Nephron progenitor cell (in vitro differentiated cells): Measurements from ENCODE around the gene NCK2.

ENCODE experiments used
- DNase-seq: peaks from one replicate; pipeline ENCODE4 v3.0.0; 2021
- H3K27ac Mint-ChIP-seq: 2 replicates; pipeline ENCODE4 v1.8.0; 2021; ENCODE audit warnings: mild to moderate bottlenecking, moderate library complexity, mixed read lengths
- H3K27me3 Mint-ChIP-seq: 2 replicates; pipeline ENCODE4 v1.8.0; 2021; ENCODE audit warnings: mild to moderate bottlenecking, low read depth, mixed read lengths; ENCODE audit not compliant: poor library complexity
- H3K36me3 Mint-ChIP-seq: 2 replicates; pipeline ENCODE4 v1.8.0; 2021; ENCODE audit warnings: low read depth, mixed read lengths
- H3K4me1 Mint-ChIP-seq: 2 replicates; pipeline ENCODE4 v1.8.0; 2021; ENCODE audit warnings: mixed read lengths
- H3K4me3 Mint-ChIP-seq: 2 replicates; pipeline ENCODE4 v1.8.0; 2021; ENCODE audit warnings: mild to moderate bottlenecking, moderate library complexity, mixed read lengths
- H3K9me3 Mint-ChIP-seq: 2 replicates; pipeline ENCODE4 v1.8.0; 2021; ENCODE audit warnings: mild to moderate bottlenecking, moderate library complexity, mixed read lengths
- CTCF ChIP-seq: fragments of 200-600 bp; sonication (generic); IDR thresholded peaks from 2 replicates; pipeline ENCODE4 v1.5.0; 2021; ENCODE audit warnings: antibody characterized with exemption

The NCK2 gene

GRCh38 chr2:105775809-105776559, 31.3 kb downstream of the NCK2 start:
- peaks cover 3% of the 10 kb centered on the region for H3K27me3 Mint-ChIP-seq
- TF ChIP-seq CTCF: no peak
- no peak overlapping the region for H3K4me3 Mint-ChIP-seq
- peaks cover 9% of the 10 kb centered on the region for H3K36me3 Mint-ChIP-seq
- no peak for DNase-seq
- H3K9me3 Mint-ChIP-seq: no peaks in the 10 kb centered on the region
- H3K4me1 Mint-ChIP-seq: peaks cover 81% of the 10 kb centered on the region
- no peak overlapping the region for H3K27ac Mint-ChIP-seq

DNA sequence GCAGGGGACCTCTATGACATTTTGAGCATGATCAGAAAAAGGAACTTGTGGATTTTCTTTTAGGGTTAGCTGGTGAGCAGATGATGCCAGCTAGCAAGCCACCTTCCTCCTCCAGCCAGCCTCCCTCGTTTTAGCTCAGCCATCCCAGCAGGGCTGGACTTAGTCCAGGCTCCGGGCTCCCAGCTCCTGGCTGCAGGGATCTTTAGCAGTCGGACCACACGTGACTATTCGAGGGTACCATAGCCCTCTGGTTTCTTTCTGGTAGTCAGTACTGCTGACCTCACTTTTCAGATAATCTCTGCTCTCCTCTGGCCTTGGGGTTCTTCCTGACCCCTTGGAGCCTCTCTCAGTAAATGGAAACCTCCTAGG, 31.8 kb downstream of the NCK2 start:
- TF ChIP-seq CTCF: no peak
- peaks cover 3% of the 10 kb centered on the region for H3K27me3 Mint-ChIP-seq
- peak overlapping the region; percentile 64 for H3K27ac Mint-ChIP-seq
- no peak overlapping the region for H3K4me3 Mint-ChIP-seq
- H3K36me3 Mint-ChIP-seq: peaks cover 9% of the 10 kb centered on the region
- no peak for DNase-seq
- H3K9me3 Mint-ChIP-seq: no peaks in the 10 kb centered on the region
- H3K4me1 Mint-ChIP-seq: peaks cover 85% of the 10 kb centered on the region

DNA sequence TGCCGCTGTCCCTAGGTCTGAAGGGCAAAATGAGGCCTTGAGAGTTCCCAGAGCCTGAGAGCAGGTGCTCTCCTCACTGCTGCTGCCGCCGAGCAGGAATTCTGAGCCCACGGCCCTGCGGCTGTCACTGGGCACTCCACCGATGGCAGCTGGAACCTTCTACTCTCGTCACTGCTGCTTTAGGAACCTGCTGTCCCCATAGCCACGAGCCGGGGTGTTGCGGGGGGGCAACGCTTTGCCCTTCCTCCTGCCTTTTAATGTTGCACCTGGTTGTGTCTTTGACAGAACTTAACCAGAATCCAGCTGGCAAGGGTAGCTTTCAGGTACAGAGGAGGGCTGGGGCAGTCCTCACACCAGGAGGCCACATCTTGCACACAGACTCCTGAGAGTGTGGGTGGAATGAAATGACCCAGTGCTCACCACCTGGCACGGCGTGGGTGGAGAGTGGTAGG, 32.3 kb downstream of the NCK2 start:
- no peaks in the 10 kb centered on the region for H3K9me3 Mint-ChIP-seq
- peaks cover 3% of the 10 kb centered on the region for H3K27me3 Mint-ChIP-seq
- H3K27ac Mint-ChIP-seq: peak overlapping the region; percentile 64
- H3K4me3 Mint-ChIP-seq: no peak overlapping the region
- no peak for TF ChIP-seq CTCF
- DNase-seq: no peak
- peaks cover 13% of the 10 kb centered on the region for H3K36me3 Mint-ChIP-seq
- peaks cover 85% of the 10 kb centered on the region for H3K4me1 Mint-ChIP-seq

GRCh38 chr2:105777506-105778055, 32.9 kb downstream of the NCK2 start:
- H3K27ac Mint-ChIP-seq: peak overlapping the region; percentile 53
- H3K4me3 Mint-ChIP-seq: no peak overlapping the region
- no peak for TF ChIP-seq CTCF
- H3K27me3 Mint-ChIP-seq: peaks cover 3% of the 10 kb centered on the region
- peaks cover 85% of the 10 kb centered on the region for H3K4me1 Mint-ChIP-seq
- peaks cover 15% of the 10 kb centered on the region for H3K36me3 Mint-ChIP-seq
- DNase-seq: no peak
- no peaks in the 10 kb centered on the region for H3K9me3 Mint-ChIP-seq

- no peak overlapping the region for H3K4me3 Mint-ChIP-seq
- no peak overlapping the region for H3K27ac Mint-ChIP-seq
- DNase-seq: no peak
- H3K27me3 Mint-ChIP-seq: peaks cover 3% of the 10 kb centered on the region
- H3K4me1 Mint-ChIP-seq: peaks cover 81% of the 10 kb centered on the region
- no peak for TF ChIP-seq CTCF
- peaks cover 14% of the 10 kb centered on the region for H3K36me3 Mint-ChIP-seq
- H3K9me3 Mint-ChIP-seq: no peaks in the 10 kb centered on the region
Measured at GRCh38 chr2:105778080-105778607, 33.4 kb downstream of the NCK2 start.
